HepG2 (cell line): ENCODE data around the gene POLR2F. TPM values are rescaled to one million over a fixed set of nuclear protein-coding genes. Genes with fewer than 3 reads are reported as not detected.
A peak's percentile ranks its signal among the peaks of the same experiment; 100 is the strongest.

ENCODE experiments used
- ATAC-seq: fragments of 200-7000 bp; cut with Tn5 transposase; 3 replicates; pipeline ENCODE4 v1.9.1; 2020; ENCODE audit warnings: mild to moderate bottlenecking, moderate library complexity
- BruUV-seq: library from RNA; stranded (reverse); fragments of 400-500 nt; replicated peaks from 2 replicates; lab custom pipeline; 2021; lab: Mats Ljungman, UMichigan
- CTCF ChIA-PET: fragments of 300-600 bp; formaldehyde crosslinking; extraction: SDS; loops from one replicate; lab custom pipeline; 2021; ENCODE audit warnings: low total read pairs, inconsistent platforms, low intra/inter-chr PET ratio; lab: Yijun Ruan, JAX
- POLR2A ChIA-PET: fragments of 350-600 bp; sonication (Branson Sonifier 250); formaldehyde crosslinking; loops from one replicate; lab custom pipeline; 2020; ENCODE audit warnings: antibody characterized with exemption, inconsistent platforms; lab: Yijun Ruan, JAX
- DNase-seq: peaks from one replicate; pipeline ENCODE4 v3.0.0-alpha.2; 2015; ENCODE audit warnings: low spot score
- FAIRE-seq: peaks from 3 replicates; lab custom pipeline; 2011; peaks lifted over from hg19 to GRCh38; lab: Jason Lieb, UNC
- H2AFZ ChIP-seq: one replicate; pipeline ENCODE4 v1.6.1; 2011; ENCODE audit warnings: low read length, inconsistent platforms
- H3K27ac ChIP-seq: fragments of 300-600 bp; 3 replicates; pipeline ENCODE4 v1.8.0; 2011; ENCODE audit warnings: mixed run types, mild to moderate bottlenecking, mixed read lengths, low read length, inconsistent platforms; ENCODE audit not compliant: insufficient read depth; ENCODE audit errors: extremely low read length
- H3K27me3 ChIP-seq, 2 experiments: fragments of 200-600 bp in 1 of 2; 2 replicates in 1 of 2; 3 replicates in 1 of 2; pipeline versions ENCODE4 v1.6.0 to v1.8.0; 2011; ENCODE audit warnings: low read length in 2 of 2, mild to moderate bottlenecking in 2 of 2, moderate library complexity in 2 of 2, inconsistent platforms in 1 of 2; ENCODE audit not compliant: insufficient read depth in 2 of 2, control insufficient read depth in 1 of 2
- H3K36me3 ChIP-seq, 2 experiments: fragments of 200-600 bp in 1 of 2; replicated peaks in 1 of 2; 2 replicates in 1 of 2; 3 replicates in 1 of 2; pipeline versions ENCODE4 v1.5.1 to v1.8.0; 2011; ENCODE audit warnings: low read length in 2 of 2, inconsistent platforms in 1 of 2; ENCODE audit not compliant: insufficient read depth in 2 of 2, control insufficient read depth in 1 of 2
- H3K4me1 ChIP-seq: 2 replicates; pipeline ENCODE4 v1.5.1; 2012; ENCODE audit warnings: low read length, inconsistent platforms; ENCODE audit not compliant: insufficient read depth
- H3K4me2 ChIP-seq: 2 replicates; pipeline ENCODE4 v1.6.0; 2011; ENCODE audit warnings: low read depth, low read length, inconsistent platforms
- H3K4me3 ChIP-seq, 3 experiments: fragments of 200-600 bp in 1 of 3; sonication (generic), shearing (Covaris generic) in 1 of 3; replicated peaks in 1 of 3; 2 replicates each; pipeline ENCODE4 v1.5.1; 2011 to 2016; ENCODE audit warnings: low read length in 3 of 3, inconsistent platforms in 2 of 3, low read depth in 2 of 3, mild to moderate bottlenecking in 2 of 3, control low read depth in 1 of 3, mixed read lengths in 1 of 3; ENCODE audit not compliant: insufficient read depth in 1 of 3
- H3K79me2 ChIP-seq: one replicate; pipeline ENCODE4 v1.6.1; 2011; ENCODE audit warnings: low read length, inconsistent platforms; ENCODE audit not compliant: insufficient read depth
- H3K9ac ChIP-seq: 2 replicates; pipeline ENCODE4 v1.6.0; 2011; ENCODE audit warnings: mild to moderate bottlenecking, low read depth, low read length, inconsistent platforms; ENCODE audit not compliant: insufficient read depth
- H3K9me3 ChIP-seq: 2 replicates; pipeline ENCODE4 v1.5.1; 2012; ENCODE audit warnings: mild to moderate bottlenecking, low read length
- H4K20me1 ChIP-seq: 2 replicates; pipeline ENCODE4 v1.6.0; 2011; ENCODE audit warnings: inconsistent platforms, mild to moderate bottlenecking, low read length, moderate library complexity; ENCODE audit not compliant: insufficient read depth
- FOXO4 ChIP-seq: sonication (generic); formaldehyde crosslinking; conservative IDR thresholded peaks from 2 replicates; pipeline ENCODE4 v1.8.1; 2023; ENCODE audit warnings: missing genetic modification reagents
- HOXA3 ChIP-seq: sonication (generic); formaldehyde crosslinking; IDR thresholded peaks from 2 replicates; pipeline ENCODE4 v1.5.0; 2020; ENCODE audit warnings: missing genetic modification reagents
- KLF9 ChIP-seq: IDR thresholded peaks from 2 replicates; pipeline ENCODE4 v1.6.1; 2016; ENCODE audit warnings: low read depth
- LRRFIP1 ChIP-seq: sonication (generic); formaldehyde crosslinking; conservative IDR thresholded peaks from 2 replicates; pipeline ENCODE4 v1.4.0; 2020; ENCODE audit warnings: missing genetic modification reagents
- MXI1 ChIP-seq: IDR thresholded peaks from 3 replicates; pipeline ENCODE4 v1.6.1; 2012; ENCODE audit warnings: low read depth, low read length, inconsistent platforms, borderline replicate concordance
- RFXANK ChIP-seq: IDR thresholded peaks from 2 replicates; pipeline ENCODE4 v1.6.1; 2016
- SMC3 ChIP-seq: IDR thresholded peaks from 2 replicates; pipeline ENCODE4 v1.6.1; 2011; ENCODE audit warnings: low read length, improper control_type of control experiment
- SNAPC5 ChIP-seq: sonication (generic); formaldehyde crosslinking; IDR thresholded peaks from 2 replicates; pipeline ENCODE4 v1.8.1; 2023; ENCODE audit warnings: mild to moderate bottlenecking, missing genetic modification reagents, borderline replicate concordance
- TFAP4 ChIP-seq: sonication (generic); IDR thresholded peaks from 2 replicates; pipeline ENCODE4 v1.6.1; 2016; ENCODE audit warnings: low read depth, borderline replicate concordance
- TRIM24 ChIP-seq: sonication (generic); formaldehyde crosslinking; IDR thresholded peaks from 2 replicates; pipeline ENCODE4 v1.8.0; 2022; ENCODE audit warnings: mild to moderate bottlenecking, missing genetic modification reagents
- ZNF260 ChIP-seq: sonication (generic); formaldehyde crosslinking; IDR thresholded peaks from 2 replicates; pipeline ENCODE4 v1.4.0; 2020; ENCODE audit warnings: missing genetic modification reagents, low read depth, mild to moderate bottlenecking, borderline replicate concordance
- ZNF362 ChIP-seq: sonication (generic); formaldehyde crosslinking; IDR thresholded peaks from 2 replicates; pipeline ENCODE4 v1.4.0; 2020; ENCODE audit warnings: missing genetic modification reagents, mild to moderate bottlenecking, borderline replicate concordance
- ZNF749 ChIP-seq: sonication (generic); formaldehyde crosslinking; IDR thresholded peaks from 2 replicates; pipeline ENCODE4 v1.8.0; 2022; ENCODE audit warnings: mild to moderate bottlenecking, missing genetic modification reagents, moderate library complexity, borderline replicate concordance
- ZNF766 ChIP-seq: sonication (generic); formaldehyde crosslinking; IDR thresholded peaks from 2 replicates; pipeline ENCODE4 v1.5.0; 2020; ENCODE audit warnings: missing genetic modification reagents, borderline replicate concordance
- ZNF768 ChIP-seq: sonication (generic); formaldehyde crosslinking; IDR thresholded peaks from 2 replicates; pipeline ENCODE4 v1.4.0; 2020; ENCODE audit warnings: missing genetic modification reagents
- ZSCAN21 ChIP-seq: sonication (generic); formaldehyde crosslinking; IDR thresholded peaks from 2 replicates; pipeline ENCODE4 v1.8.0; 2022; ENCODE audit warnings: mild to moderate bottlenecking, missing genetic modification reagents, moderate library complexity, borderline replicate concordance
- WGBS: methylation state at CpG from one replicate; pipeline ENCODE4 v1.1.6; 2017; ENCODE audit warnings: low lambda C conversion rate; 5-methylcytosine and 5-hydroxymethylcytosine counted together
- in situ Hi-C: cut with HindIII; loops from 2 replicates; pipeline ENCODE4 v1.10.0; 2017; ENCODE audit warnings: low pct_unique_long_range_greater_than_20kb; ENCODE audit not compliant: extremely low pct_ligation_motif_present
- intact Hi-C: fragments of 100-400 bp; cut with micrococcal nuclease; formaldehyde crosslinking; loops from one replicate; pipeline ENCODE4 v1.10.0; 2022; ENCODE audit not compliant: unreplicated experiment
- polyA plus RNA-seq, 8 experiments: library from polyadenylated mRNA; depleted of rRNA in 3 of 8; stranded (reverse) in 7 of 8; unstranded in 1 of 8; fragments of >200 nt; fragmentation: Illumina TruSeq in 4 of 8; extraction: Trizol in 4 of 8; gene quantifications; 2 replicates each; pipeline versions ENCODE4 v1.2.1 to v1.2.3, GENCODE V29; 2011 to 2016; ENCODE audit warnings: low read depth in 4 of 8, missing spikeins in 1 of 8, mixed read lengths in 1 of 8; ENCODE audit not compliant: insufficient read depth in 1 of 8
- total RNA-seq, 5 experiments: library from RNA; depleted of rRNA; stranded (reverse); fragments of >200 nt; fragmentation: Illumina TruSeq; extraction: Trizol; gene quantifications; 2 replicates each; pipeline ENCODE4 v1.2.3, GENCODE V29; 2016; ENCODE audit warnings: low read depth in 1 of 5

The POLR2F gene
- total and polyA plus RNA-seq, 2 of the 13 experiments (the other 11 are each of a cell fraction or from before 2014, with no cell fraction given) = 135 to 158 TPM

- no peak for TF ChIP-seq ZNF362 (CRISPR knock-in tag)
- no peak for TF ChIP-seq ZNF766 (CRISPR knock-in tag)
- no peak for TF ChIP-seq LRRFIP1 (CRISPR knock-in tag)
- TF ChIP-seq HOXA3 (CRISPR knock-in tag) = no peak
- no peak for TF ChIP-seq KLF9 (CRISPR knock-in tag)
- TF ChIP-seq ZNF749 (CRISPR knock-in tag) = no peak
- TF ChIP-seq ZNF260 (CRISPR knock-in tag) = no peak
- TF ChIP-seq ZSCAN21 (CRISPR knock-in tag) = no peak
These were observed 42.6 kb downstream of the POLR2F start (continued) for GRCh38 chr22:37996079-37996478.

- H3K79me2 ChIP-seq = no peaks in the 10 kb centered on the region
- peaks cover 81% of the 10 kb centered on the region for H3K4me1 ChIP-seq
- H3K27me3 ChIP-seq = peaks cover 0 to 8% of the 10 kb centered on the region in 2 experiments; a peak in 2 of 5 replicates
- 0% methylated on average over 1 of the region's 8 CpGs for WGBS
- in situ Hi-C loops = no loop called here
- no peak overlapping the region for H2AFZ ChIP-seq
- H3K4me2 ChIP-seq = no peak overlapping the region
- no peaks in the 10 kb centered on the region for H3K36me3 ChIP-seq
- ATAC-seq = peak; percentile 68
- H3K9ac ChIP-seq = no peak overlapping the region
- intact Hi-C loops = no loop called here
- no peaks in the 10 kb centered on the region for H3K9me3 ChIP-seq
- H3K4me3 ChIP-seq = no peak overlapping the region
- no peaks in the 10 kb centered on the region for H4K20me1 ChIP-seq
- CTCF ChIA-PET = no interaction called here
- FAIRE-seq = no peak
- BruUV-seq = no TSS peak
- POLR2A ChIA-PET = no interaction called here
- no peak overlapping the region for H3K27ac ChIP-seq
- no peak for DNase-seq
- TF ChIP-seq RFXANK (CRISPR knock-in tag) (no peak), TRIM24 (no peak), ZNF768 (CRISPR knock-in tag) (peak; percentile 96), SNAPC5 (CRISPR knock-in tag) (no peak), MXI1 (no peak), FOXO4 (CRISPR knock-in tag) (no peak), SMC3 (no peak), TFAP4 (0 out of 2 replicates have a peak, but pooled peaks have one; percentile 10)
These were observed 43.2 kb downstream of the POLR2F start for GRCh38 chr22:37996515-37997246.
